ENCODE measurements around the gene ODAD2. TPM values are rescaled to one million over a fixed set of nuclear protein-coding genes. Genes with fewer than 3 reads are reported as not detected.

The ODAD2 gene
- total RNA-seq, 1 donor from 2014 or later, result 4.5 TPM

DNA sequence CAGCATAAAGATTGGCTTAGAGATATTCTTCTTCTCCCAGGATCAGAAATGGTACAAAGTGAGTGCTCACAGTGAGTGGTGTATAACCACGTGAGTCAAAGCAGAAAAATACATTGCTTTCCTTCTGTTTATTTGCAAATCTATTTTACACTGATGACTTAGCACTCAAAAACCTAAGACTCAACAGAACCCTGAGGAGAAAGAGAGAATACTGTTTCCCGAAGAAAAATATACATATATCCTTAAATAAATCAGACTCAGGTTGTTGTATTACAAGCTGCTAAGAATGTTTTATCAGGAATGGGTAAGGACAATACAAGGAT, 48.7 kb downstream of the ODAD2 start:
- intact Hi-C loops (cut with DNase I), result no loop called here
- no peaks in the 10 kb centered on the region for H3K27me3 ChIP-seq (ENCODE audit: low read depth)

DNA sequence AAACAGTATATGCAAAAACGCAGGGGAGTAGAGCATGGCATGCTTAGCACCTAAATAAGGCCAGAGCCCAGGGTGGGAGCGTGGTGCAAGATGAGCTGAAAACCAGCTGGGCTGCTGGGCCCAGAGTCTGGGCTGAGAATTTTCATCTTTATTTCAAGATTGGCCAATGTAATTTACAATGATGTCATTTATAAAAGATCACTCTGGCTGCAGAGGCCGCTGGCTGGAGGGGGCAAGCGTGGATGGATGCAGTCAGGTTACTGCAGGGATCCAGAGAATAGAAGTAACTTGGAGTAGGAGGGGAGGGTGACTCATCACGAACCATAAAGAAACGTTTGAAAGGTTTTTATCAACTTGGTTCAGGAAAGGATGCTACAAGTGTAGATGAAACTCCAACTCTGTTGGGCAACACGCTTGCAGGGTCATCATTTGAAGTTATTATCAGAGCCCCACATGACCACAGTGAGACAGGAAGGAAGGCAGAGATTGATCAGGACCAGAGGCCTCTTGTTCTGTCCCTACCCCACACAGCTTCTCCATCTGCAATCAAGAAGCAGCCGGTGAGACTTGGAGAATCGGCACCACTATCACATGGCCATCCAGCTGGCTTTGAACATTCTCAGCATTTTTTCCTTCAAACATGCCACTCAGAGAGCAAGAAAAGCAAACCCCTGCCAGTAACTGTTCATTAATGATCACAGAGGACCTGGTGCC, 49.2 kb downstream of the ODAD2 start:
- no peaks in the 10 kb centered on the region for H3K27me3 ChIP-seq (ENCODE audit: low read depth)
- ATAC-seq, result no peak
- intact Hi-C loops (cut with DNase I), result no loop called here
- no peaks in the 10 kb centered on the region for H3K36me3 ChIP-seq
- no peaks in the 10 kb centered on the region for H3K4me1 ChIP-seq
- H3K4me3 ChIP-seq, result no peak overlapping the region
- TF ChIP-seq, protein P1, sequence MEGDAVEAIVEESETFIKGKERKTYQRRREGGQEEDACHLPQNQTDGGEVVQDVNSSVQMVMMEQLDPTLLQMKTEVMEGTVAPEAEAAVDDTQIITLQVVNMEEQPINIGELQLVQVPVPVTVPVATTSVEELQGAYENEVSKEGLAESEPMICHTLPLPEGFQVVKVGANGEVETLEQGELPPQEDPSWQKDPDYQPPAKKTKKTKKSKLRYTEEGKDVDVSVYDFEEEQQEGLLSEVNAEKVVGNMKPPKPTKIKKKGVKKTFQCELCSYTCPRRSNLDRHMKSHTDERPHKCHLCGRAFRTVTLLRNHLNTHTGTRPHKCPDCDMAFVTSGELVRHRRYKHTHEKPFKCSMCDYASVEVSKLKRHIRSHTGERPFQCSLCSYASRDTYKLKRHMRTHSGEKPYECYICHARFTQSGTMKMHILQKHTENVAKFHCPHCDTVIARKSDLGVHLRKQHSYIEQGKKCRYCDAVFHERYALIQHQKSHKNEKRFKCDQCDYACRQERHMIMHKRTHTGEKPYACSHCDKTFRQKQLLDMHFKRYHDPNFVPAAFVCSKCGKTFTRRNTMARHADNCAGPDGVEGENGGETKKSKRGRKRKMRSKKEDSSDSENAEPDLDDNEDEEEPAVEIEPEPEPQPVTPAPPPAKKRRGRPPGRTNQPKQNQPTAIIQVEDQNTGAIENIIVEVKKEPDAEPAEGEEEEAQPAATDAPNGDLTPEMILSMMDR (IDR thresholded peaks at IDR 0.05), result no peak
- no peak for DNase-seq
- no peaks in the 10 kb centered on the region for H3K9me3 ChIP-seq
- H3K27ac ChIP-seq, result no peak overlapping the region

More for the DNA sequence above, 48.7 kb downstream of the ODAD2 start:
- Histone ChIP-seq H3K9me3 (no peaks in the 10 kb centered on the region), H3K4me3 (no peak overlapping the region), H3K27ac (no peak overlapping the region), H3K36me3 (no peaks in the 10 kb centered on the region), H3K4me1 (no peaks in the 10 kb centered on the region)
- DNase-seq, result no peak
- TF ChIP-seq, protein P1 (IDR thresholded peaks at IDR 0.05), result no peak
- ATAC-seq, result no peak

DNA sequence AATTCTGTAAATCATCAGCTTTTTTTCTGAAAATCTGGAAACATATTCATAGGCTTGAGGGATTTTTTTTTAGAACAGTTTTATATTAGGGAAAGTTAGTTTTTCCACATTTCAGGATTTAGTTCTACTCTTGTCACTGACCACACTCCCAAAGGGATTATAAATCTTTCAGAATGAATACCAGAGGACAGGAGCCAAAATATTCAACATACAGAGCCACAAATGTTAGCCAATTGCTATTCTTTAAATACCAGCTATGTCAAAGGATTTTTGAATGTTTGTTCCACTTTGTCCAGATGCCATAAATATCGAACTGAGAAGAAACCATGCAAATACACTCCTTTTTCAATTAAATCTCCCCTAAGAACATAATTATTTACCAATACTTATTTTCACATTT, 50.7 kb downstream of the ODAD2 start:
- Histone ChIP-seq H3K27ac (no peak overlapping the region), H3K9me3 (no peaks in the 10 kb centered on the region), H3K4me1 (no peaks in the 10 kb centered on the region), H3K4me3 (no peak overlapping the region), H3K36me3 (no peaks in the 10 kb centered on the region), H3K27me3 (ENCODE audit: low read depth) (no peaks in the 10 kb centered on the region)
- intact Hi-C loops (cut with DNase I), result no loop called here
- ATAC-seq, result no peak
- no peak for DNase-seq
- TF ChIP-seq, protein P1 (IDR thresholded peaks at IDR 0.05), result no peak

DNA sequence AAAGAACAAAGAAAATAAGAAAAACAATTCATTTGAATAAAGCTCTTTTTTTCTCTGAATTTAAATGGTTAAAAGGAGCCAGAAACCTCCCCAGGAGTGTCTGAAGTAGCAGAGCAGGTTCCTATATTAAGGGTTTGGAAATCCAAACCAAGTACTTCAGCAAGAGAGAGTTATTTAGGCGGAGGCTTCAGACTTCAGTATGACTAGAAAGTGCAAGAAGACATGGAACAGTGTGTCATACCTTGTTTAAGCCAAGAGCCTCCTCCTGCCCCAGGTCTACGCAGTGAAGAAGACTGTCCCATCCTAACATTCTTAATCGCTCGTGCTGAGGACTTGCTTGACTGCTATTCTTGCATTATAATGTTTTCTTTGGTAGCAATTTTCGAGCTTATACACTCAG, 51.3 kb downstream of the ODAD2 start:
- Histone ChIP-seq H3K9me3 (no peaks in the 10 kb centered on the region), H3K4me1 (no peaks in the 10 kb centered on the region), H3K36me3 (no peaks in the 10 kb centered on the region), H3K4me3 (no peak overlapping the region), H3K27ac (no peak overlapping the region), H3K27me3 (ENCODE audit: low read depth) (no peaks in the 10 kb centered on the region)
- TF ChIP-seq, protein P1 (IDR thresholded peaks at IDR 0.05), result no peak
- intact Hi-C loops (cut with DNase I), result no loop called here
- ATAC-seq (peak in 1 of 2 donors; percentile 37), DNase-seq (no peak)

DNA sequence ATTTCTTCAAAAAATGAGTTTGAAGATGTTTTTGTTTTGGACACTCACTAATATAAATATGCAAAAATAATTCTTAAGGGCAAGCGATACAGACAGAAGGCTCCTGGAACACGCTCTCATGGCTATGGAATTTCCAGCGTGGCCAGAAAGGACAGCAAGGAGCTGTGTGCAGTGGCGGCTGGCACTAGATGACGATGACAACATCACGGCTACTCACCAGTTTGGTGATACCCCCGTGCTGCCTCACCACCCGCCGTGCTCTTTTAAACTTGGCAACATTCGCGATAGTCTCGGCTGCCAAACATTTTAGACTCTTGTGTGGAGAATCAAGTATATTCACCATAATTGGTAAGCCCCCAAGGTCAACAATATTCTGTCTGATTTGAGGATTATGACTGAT, 54.9 kb downstream of the ODAD2 start:
- Histone ChIP-seq H3K27me3 (ENCODE audit: low read depth) (no peaks in the 10 kb centered on the region), H3K36me3 (no peaks in the 10 kb centered on the region), H3K4me3 (no peak overlapping the region), H3K27ac (no peak overlapping the region), H3K4me1 (no peaks in the 10 kb centered on the region), H3K9me3 (no peaks in the 10 kb centered on the region)
- DNase-seq (no peak), ATAC-seq (no peak)
- TF ChIP-seq, protein P1 (IDR thresholded peaks at IDR 0.05), result no peak
- intact Hi-C loops (cut with DNase I), result no loop called here
